ENCODE data around the gene TRIM24.

DNA sequence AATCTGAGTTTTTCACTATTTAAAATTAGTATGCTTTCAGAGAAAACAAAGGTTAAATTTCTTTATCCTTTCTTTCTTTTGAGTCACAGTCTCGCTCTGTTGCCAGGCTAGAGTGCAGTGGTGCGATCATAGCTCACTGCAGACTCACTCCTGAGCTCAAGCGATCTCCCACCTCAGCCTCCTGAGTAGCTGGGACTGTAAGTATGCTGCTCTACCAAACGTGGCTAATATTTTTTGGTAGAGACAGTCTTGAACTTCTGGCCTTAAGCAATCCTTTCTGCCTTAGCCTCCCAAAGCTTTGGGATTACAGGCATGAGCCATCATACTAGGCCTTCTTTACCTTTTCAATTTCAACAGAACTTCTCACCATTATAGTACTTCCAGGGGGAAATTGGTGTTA lies 113.7 kb downstream of the TRIM24 start:
- TF ChIP-seq, protein P1, sequence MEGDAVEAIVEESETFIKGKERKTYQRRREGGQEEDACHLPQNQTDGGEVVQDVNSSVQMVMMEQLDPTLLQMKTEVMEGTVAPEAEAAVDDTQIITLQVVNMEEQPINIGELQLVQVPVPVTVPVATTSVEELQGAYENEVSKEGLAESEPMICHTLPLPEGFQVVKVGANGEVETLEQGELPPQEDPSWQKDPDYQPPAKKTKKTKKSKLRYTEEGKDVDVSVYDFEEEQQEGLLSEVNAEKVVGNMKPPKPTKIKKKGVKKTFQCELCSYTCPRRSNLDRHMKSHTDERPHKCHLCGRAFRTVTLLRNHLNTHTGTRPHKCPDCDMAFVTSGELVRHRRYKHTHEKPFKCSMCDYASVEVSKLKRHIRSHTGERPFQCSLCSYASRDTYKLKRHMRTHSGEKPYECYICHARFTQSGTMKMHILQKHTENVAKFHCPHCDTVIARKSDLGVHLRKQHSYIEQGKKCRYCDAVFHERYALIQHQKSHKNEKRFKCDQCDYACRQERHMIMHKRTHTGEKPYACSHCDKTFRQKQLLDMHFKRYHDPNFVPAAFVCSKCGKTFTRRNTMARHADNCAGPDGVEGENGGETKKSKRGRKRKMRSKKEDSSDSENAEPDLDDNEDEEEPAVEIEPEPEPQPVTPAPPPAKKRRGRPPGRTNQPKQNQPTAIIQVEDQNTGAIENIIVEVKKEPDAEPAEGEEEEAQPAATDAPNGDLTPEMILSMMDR (IDR thresholded peaks at IDR 0.05), result no peak
- no peak for TF ChIP-seq EZH2 (IDR thresholded peaks at IDR 0.05)

All from neural progenitor cell (in vitro differentiated cells).